Breast epithelium (tissue), 4 donors: ENCODE data around the gene INVS. TPM values are rescaled to one million over a fixed set of nuclear protein-coding genes. Genes with fewer than 3 reads are reported as not detected.
"Not testable (repeated sequence)": the region's sequence is repeated elsewhere in the genome, so short reads cannot be mapped to it uniquely, and the experiment has no call there.

Experiments
- DNase-seq, 2 donors: peaks; one replicate each; pipeline ENCODE4 v3.0.0-alpha.2; 2019; ENCODE audit warnings: low spot score in 2 of 2
- H3K27ac ChIP-seq, 2 donors: fragments of 200-600 bp; sonication (generic) in 1 of 2; one replicate each; pipeline ENCODE4 v1.5.1; 2016 to 2019; ENCODE audit warnings: mild to moderate bottlenecking in 1 of 2
- H3K27me3 ChIP-seq, 2 donors: fragments of 200-600 bp; sonication (generic) in 1 of 2; one replicate each; pipeline versions ENCODE4 v1.5.1 to v1.6.0; 2017 to 2019; ENCODE audit warnings: control low read depth in 1 of 2, mild to moderate bottlenecking in 1 of 2
- H3K36me3 ChIP-seq: fragments of 200-600 bp; one replicate; pipeline ENCODE4 v1.5.1; 2019
- H3K4me1 ChIP-seq, 2 donors: fragments of 200-600 bp; sonication (generic); one replicate each; pipeline ENCODE4 v1.5.1; 2016 to 2019; ENCODE audit warnings: control low read depth in 1 of 2
- H3K4me3 ChIP-seq, 3 donors: fragments of 200-600 bp; sonication (generic); 1 replicate in 2 of 3; 2 replicates in 1 of 3; pipeline ENCODE4 v1.5.1; 2016 to 2019; ENCODE audit warnings: mild to moderate bottlenecking in 3 of 3, moderate library complexity in 2 of 3
- H3K9me3 ChIP-seq, 2 donors: fragments of 200-600 bp; sonication (generic) in 1 of 2; one replicate each; pipeline ENCODE4 v1.5.1; 2016 to 2019; ENCODE audit warnings: control low read depth in 1 of 2
- POLR2A ChIP-seq: fragments of 450-650 bp; IDR thresholded peaks from one replicate; pipeline ENCODE4 v1.6.1; 2016; ENCODE audit warnings: antibody characterized with exemption, mild to moderate bottlenecking, moderate library complexity
- POLR2AphosphoS5 ChIP-seq, 3 donors: sonication (generic); formaldehyde crosslinking; IDR thresholded peaks; one replicate each; pipeline ENCODE4 v1.6.1; 2017; ENCODE audit warnings: antibody characterized with exemption in 3 of 3
- intact Hi-C: fragments of 100-400 bp; cut with DNase I; formaldehyde crosslinking; loops from one replicate; pipeline ENCODE4 v1.15.1; 2023; ENCODE audit warnings: low total_unique reads
- total RNA-seq, 3 donors: library from RNA; depleted of rRNA; stranded (reverse); fragments of >200 nt; gene quantifications; one replicate each; pipeline ENCODE4 v1.1.0, GENCODE V29; 2016
- TF ChIP-seq, protein P1 (sequence below), 3 donors: fragments of 450-650 bp; IDR thresholded peaks; one replicate each; pipeline ENCODE4 v1.5.1; 2016 to 2017; ENCODE audit warnings: antibody characterized with exemption in 3 of 3, mild to moderate bottlenecking in 3 of 3, moderate library complexity in 3 of 3

Gene INVS
- total RNA-seq, 3 donors from 2014 or later, result 30.7 to 36.0 (median 34.7) TPM

DNA sequence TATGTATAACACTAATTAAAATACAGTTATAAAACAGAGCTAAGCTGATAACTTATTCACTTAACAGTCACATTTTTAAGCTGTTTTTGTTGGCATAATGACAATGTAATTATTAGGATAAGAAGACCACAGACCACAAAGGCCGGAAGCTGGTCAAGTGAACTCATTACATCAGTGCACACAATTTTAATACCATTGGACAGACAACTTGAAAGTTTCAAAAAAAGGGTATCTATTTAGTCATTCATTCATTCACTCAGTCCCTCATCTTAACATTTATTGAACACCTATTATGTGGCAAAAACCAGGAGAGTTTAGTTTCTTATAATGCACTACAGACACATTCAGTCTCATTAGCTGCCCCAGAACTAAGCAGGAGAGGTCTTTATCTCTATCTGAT lies 11.8 kb upstream of the INVS start:
- DNase-seq, result no peak
- intact Hi-C loops, result no loop called here
- H3K27me3 ChIP-seq, result no peaks in the 10 kb centered on the region
- H3K27ac ChIP-seq, result no peak overlapping the region
- H3K4me1 ChIP-seq, result no peaks in the 10 kb centered on the region
- no peaks in the 10 kb centered on the region for H3K36me3 ChIP-seq
- TF ChIP-seq, protein P1, sequence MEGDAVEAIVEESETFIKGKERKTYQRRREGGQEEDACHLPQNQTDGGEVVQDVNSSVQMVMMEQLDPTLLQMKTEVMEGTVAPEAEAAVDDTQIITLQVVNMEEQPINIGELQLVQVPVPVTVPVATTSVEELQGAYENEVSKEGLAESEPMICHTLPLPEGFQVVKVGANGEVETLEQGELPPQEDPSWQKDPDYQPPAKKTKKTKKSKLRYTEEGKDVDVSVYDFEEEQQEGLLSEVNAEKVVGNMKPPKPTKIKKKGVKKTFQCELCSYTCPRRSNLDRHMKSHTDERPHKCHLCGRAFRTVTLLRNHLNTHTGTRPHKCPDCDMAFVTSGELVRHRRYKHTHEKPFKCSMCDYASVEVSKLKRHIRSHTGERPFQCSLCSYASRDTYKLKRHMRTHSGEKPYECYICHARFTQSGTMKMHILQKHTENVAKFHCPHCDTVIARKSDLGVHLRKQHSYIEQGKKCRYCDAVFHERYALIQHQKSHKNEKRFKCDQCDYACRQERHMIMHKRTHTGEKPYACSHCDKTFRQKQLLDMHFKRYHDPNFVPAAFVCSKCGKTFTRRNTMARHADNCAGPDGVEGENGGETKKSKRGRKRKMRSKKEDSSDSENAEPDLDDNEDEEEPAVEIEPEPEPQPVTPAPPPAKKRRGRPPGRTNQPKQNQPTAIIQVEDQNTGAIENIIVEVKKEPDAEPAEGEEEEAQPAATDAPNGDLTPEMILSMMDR (IDR thresholded peaks at IDR 0.05), result no peak
- TF ChIP-seq POLR2A (no peak), POLR2AphosphoS5 (IDR thresholded peaks at IDR 0.05) (no peak)
- no peaks in the 10 kb centered on the region for H3K9me3 ChIP-seq
- no peak overlapping the region for H3K4me3 ChIP-seq

DNA sequence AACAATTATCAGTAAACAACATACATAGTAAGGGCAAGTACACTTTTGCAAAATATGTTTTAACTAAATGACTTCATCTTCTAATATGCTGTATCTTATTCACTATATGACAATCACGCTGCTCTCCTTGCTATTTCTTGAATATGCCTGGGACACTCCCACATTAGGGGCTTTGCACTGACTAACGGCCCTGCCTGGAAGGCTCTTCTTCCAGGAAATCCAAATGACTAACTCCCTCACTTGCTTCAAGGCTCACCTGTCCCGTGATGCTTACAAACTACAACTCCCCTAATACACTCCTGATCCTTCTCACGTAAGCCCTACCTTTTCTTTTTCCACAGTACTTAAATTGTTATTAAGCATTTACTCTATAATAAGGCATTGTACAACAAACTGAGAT lies 10.8 kb upstream of the INVS start:
- no peak overlapping the region for H3K4me3 ChIP-seq
- DNase-seq, result no peak
- no peaks in the 10 kb centered on the region for H3K36me3 ChIP-seq
- H3K27ac ChIP-seq, result no peak overlapping the region
- H3K4me1 ChIP-seq, result no peaks in the 10 kb centered on the region
- intact Hi-C loops, result no loop called here
- TF ChIP-seq POLR2AphosphoS5 (IDR thresholded peaks at IDR 0.05), result no peak
- TF ChIP-seq POLR2A, result no peak
- TF ChIP-seq, protein P1 (IDR thresholded peaks at IDR 0.05), result no peak
- no peaks in the 10 kb centered on the region for H3K27me3 ChIP-seq
- H3K9me3 ChIP-seq, result no peaks in the 10 kb centered on the region

DNA sequence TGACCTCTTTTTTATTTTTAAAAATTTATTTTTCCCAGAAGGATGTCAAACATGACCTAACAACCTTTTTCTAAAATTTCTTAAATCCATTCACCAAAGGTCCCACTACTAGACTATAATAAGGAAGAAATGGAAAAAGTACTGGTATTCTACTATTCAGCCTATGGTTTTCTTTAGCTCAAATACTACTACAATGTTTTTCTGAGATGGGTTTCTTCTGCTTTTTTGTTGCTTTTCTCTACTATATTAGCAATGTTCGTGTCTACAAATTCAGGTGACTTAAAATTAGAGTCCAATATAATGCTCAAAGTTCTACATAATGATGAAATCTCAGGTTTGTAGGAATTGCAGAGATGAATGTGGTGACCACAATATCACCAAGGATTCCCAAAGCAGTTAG lies 8.2 kb upstream of the INVS start:
- no peak for DNase-seq
- Histone ChIP-seq H3K4me1 (peaks cover 0 to 3% of the 10 kb centered on the region in 2 donors), H3K36me3 (no peaks in the 10 kb centered on the region), H3K27ac (no peak overlapping the region), H3K9me3 (no peaks in the 10 kb centered on the region), H3K4me3 (no peak overlapping the region), H3K27me3 (no peaks in the 10 kb centered on the region)
- TF ChIP-seq POLR2A, result no peak
- TF ChIP-seq, protein P1 (IDR thresholded peaks at IDR 0.05), result no peak
- no peak for TF ChIP-seq POLR2AphosphoS5 (IDR thresholded peaks at IDR 0.05)
- intact Hi-C loops, result no loop called here

DNA sequence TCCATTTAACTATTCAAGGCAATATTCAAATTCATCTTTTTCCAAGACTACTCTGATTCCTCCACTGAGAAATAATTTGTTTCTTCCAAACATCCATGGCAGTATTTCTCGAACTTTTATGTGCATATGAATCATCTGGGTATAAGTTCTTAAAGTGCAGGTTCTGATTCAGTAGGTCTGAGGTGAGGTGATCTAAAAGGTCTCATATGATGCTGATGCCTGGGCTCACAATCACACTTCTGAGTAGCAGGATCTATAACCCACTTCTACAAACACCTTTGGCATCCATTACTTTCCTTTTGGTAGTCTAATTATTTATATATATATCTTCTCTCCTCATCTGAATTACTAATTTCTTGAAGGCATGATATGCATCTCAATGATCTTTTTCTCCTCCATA lies 7.4 kb upstream of the INVS start:
- intact Hi-C loops, result no loop called here
- no peaks in the 10 kb centered on the region for H3K9me3 ChIP-seq
- no peak overlapping the region for H3K4me3 ChIP-seq
- TF ChIP-seq POLR2A (no peak), POLR2AphosphoS5 (IDR thresholded peaks at IDR 0.05) (no peak)
- TF ChIP-seq, protein P1 (IDR thresholded peaks at IDR 0.05), result no peak
- no peak for DNase-seq
- no peaks in the 10 kb centered on the region for H3K36me3 ChIP-seq
- no peaks in the 10 kb centered on the region for H3K27me3 ChIP-seq
- peaks cover 0 to 11% of the 10 kb centered on the region in 2 donors for H3K4me1 ChIP-seq
- no peak overlapping the region for H3K27ac ChIP-seq

DNA sequence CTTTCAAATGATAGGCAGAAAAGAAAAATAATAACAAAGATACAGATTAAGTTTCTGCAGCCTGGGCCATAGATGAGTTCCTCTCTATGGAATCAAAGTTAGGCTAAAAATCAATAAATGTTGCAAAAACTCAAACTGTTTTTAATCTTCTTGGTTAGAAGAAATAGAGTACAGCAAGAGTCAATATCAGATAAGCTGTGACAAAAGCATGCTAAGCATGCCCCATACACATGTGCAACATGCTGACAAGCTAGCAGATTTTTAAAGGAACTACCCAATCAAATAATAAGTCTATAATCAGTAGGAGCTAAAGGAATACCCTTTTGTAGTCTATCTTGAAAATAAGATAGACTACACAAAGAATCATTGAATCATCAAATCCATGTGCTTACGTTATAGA lies 7.0 kb upstream of the INVS start:
- no peaks in the 10 kb centered on the region for H3K36me3 ChIP-seq
- intact Hi-C loops, result no loop called here
- H3K9me3 ChIP-seq, result no peaks in the 10 kb centered on the region
- H3K27me3 ChIP-seq, result no peaks in the 10 kb centered on the region
- peaks cover 0 to 15% of the 10 kb centered on the region in 2 donors for H3K4me1 ChIP-seq
- no peak for TF ChIP-seq POLR2A
- TF ChIP-seq POLR2AphosphoS5 (IDR thresholded peaks at IDR 0.05), result no peak
- TF ChIP-seq, protein P1 (IDR thresholded peaks at IDR 0.05), result no peak
- no peak overlapping the region for H3K4me3 ChIP-seq
- H3K27ac ChIP-seq, result no peak overlapping the region
- DNase-seq, result no peak

DNA sequence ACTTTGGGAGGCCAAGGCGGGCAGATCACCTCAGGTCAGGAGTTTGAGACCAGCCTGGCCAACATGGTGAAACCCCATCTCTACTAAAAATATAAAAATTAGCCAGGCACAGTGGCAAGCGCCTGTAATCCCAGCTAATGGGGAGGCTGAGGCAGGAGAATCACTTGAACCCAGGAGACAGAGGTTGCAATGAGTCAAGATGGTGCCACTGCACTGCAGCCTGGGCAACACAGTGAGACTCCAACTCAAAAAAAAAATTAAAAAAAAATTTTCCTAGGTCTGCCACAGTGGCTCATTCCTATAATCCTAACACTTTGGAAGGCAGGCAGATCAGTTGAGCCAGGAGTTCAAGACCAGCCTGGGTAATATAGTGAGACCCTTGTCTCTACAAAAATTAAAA lies 4.6 kb upstream of the INVS start:
- H3K4me3 ChIP-seq, H3K27ac ChIP-seq, intact Hi-C loops, DNase-seq, H3K36me3 ChIP-seq, H3K9me3 ChIP-seq, H3K27me3 ChIP-seq: not testable (repeated sequence)
- H3K4me1 ChIP-seq, result peaks cover 3 to 24% of the 10 kb centered on the region in 2 donors
